ENCODE data around the gene C1orf52. TPM values are rescaled to one million over a fixed set of nuclear protein-coding genes. Genes with fewer than 3 reads are reported as not detected.

Gene C1orf52
- total RNA-seq (2016; rRNA removed; fragmentation: Illumina TruSeq; extraction: Trizol) (19.4 and 23.0 TPM in 2 replicates), polyA plus RNA-seq (2011; rRNA removed) (25.8 and 27.4 TPM in 2 replicates), polyA minus RNA-seq (2011; rRNA and poly(A)+ RNA removed; ENCODE audit: low replicate concordance) (8.4 and 10.7 TPM in 2 replicates), Bru-seq, nascent RNA (percentile 91 among the genes with signal in this experiment), BruChase-seq, experiment 1, labeled RNA remaining after a 6-hour chase (percentile 86 among the genes with signal in this experiment), BruChase-seq, experiment 2, labeled RNA remaining after a 2-hour chase (percentile 85 among the genes with signal in this experiment)
- 3.1 and 4.1 TPM in 2 replicates for total RNA-seq (2016; cell fraction: cytosol; rRNA removed; fragmentation: Illumina TruSeq; extraction: Trizol; ENCODE audit: low read depth)
- total RNA-seq (2016; cell fraction: insoluble cytoplasmic fraction; rRNA removed; fragmentation: Illumina TruSeq; extraction: Trizol), result 17.6 and 28.5 TPM in 2 replicates
- 12.6 and 13.8 TPM in 2 replicates for total RNA-seq (2016; cell fraction: membrane; rRNA removed; fragmentation: Illumina TruSeq; extraction: Trizol)
- 11.1 and 11.5 TPM in 2 replicates for total RNA-seq (2016; cell fraction: nucleus; rRNA removed; fragmentation: Illumina TruSeq; extraction: Trizol)
- polyA plus RNA-seq (2011; cell fraction: cytosol; rRNA removed), result 13.2 and 20.6 TPM in 2 replicates
- polyA plus RNA-seq (2011; cell fraction: nucleus; rRNA removed), result 27.9 and 30.9 TPM in 2 replicates
- polyA plus RNA-seq (2012), result 19.6 and 23.2 TPM in 2 replicates
- polyA plus RNA-seq (2016; cell fraction: cytosol; fragmentation: Illumina TruSeq; extraction: Trizol; ENCODE audit: low read depth), result 5.2 and 6.2 TPM in 2 replicates
- polyA plus RNA-seq (2016; cell fraction: insoluble cytoplasmic fraction; fragmentation: Illumina TruSeq; extraction: Trizol; ENCODE audit: low read depth), result 34.5 and 38.9 TPM in 2 replicates
- polyA plus RNA-seq (2016; cell fraction: membrane; fragmentation: Illumina TruSeq; extraction: Trizol; ENCODE audit: low read depth), result 11.3 and 11.5 TPM in 2 replicates
- polyA plus RNA-seq (2016; cell fraction: nucleus; fragmentation: Illumina TruSeq; extraction: Trizol; ENCODE audit: insufficient read depth, low read depth), result 23.9 and 25.0 TPM in 2 replicates
- polyA minus RNA-seq (2011; cell fraction: cytosol; rRNA and poly(A)+ RNA removed), result 8.9 and 9.1 TPM in 2 replicates
- 16.0 and 16.9 TPM in 2 replicates for polyA minus RNA-seq (2011; cell fraction: nucleus; rRNA and poly(A)+ RNA removed)
- long read RNA-seq, experiment 1, transcript C1orf52-201 (4 exons, 3,391 nt), result minor isoform, 10 of 30 reads
- long read RNA-seq, experiment 1, transcript C1orf52-203 (3 exons, 1,219 nt), result major isoform, 20 of 30 reads
- long read RNA-seq, experiment 1, partial matches to known transcripts, result 0 of 30 reads
- long read RNA-seq, experiment 1, other reads (novel, unspliced or antisense), result 0 of 30 reads
- long read RNA-seq, experiment 2, transcript C1orf52-201 (4 exons, 3,391 nt), result major isoform, 6 of 24 reads
- long read RNA-seq, experiment 2, partial matches to known transcripts, result 3 of 24 reads
- long read RNA-seq, experiment 2, other reads (novel, unspliced or antisense), result 11 of 24 reads

DNA sequence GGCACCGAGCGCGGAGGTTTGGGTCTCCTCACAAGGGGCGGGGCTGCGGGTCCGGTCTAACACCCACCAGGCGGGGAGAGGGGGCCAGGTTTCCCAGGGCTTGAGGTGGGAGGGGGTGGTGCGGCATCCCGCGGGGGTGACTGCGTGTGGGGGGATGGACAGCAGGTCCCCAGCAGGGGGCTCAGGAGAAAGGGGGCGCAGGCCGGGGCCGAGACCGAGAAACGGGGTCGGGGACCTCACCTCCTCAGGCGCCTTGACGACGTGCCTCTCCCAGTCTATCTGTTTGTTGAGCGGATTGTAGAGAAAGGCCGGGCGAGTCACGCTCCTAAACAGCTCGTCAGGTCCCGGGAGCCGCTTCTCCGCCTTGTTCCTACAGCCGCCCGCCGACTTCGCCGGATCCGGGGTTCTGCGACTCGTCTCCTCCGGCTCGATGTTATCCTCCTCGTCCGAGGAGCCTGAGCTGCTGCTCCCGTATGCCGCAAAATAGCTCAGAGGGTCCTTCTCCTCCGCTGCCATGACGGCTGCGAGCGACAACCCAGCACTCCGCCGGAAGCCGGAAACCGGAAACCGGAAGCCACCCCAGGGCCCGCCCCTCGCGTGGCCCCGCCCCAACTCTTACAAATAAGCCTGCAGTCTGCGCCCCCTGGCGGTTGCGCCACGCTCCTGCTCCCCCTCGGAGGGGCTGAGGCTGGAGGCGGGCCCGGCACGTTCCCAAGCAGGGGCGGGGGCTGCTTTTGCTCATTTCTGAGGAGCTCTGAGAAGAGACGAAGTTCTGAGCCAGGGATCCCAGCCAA is at the start of gene C1orf52:
C1orf52 (minus strand) TSS at position 545 of the 794 bp plus-strand sequence; CDS start at position 516, 29 bp downstream.
- Histone ChIP-seq H3K79me2 (ENCODE audit: insufficient read depth, low read length) (peaks cover 16% of the 10 kb centered on the region), H3K27ac (ENCODE audit: extremely low read length, insufficient read depth, low read length) (peak within 1 kb of the TSS; percentile 73), H3K4me2 (ENCODE audit: low read depth, low read length) (peak within 1 kb of the TSS; percentile 88), H3K27me3 (ENCODE audit: control insufficient read depth in 1 of 2, insufficient read depth in 2 of 2, low read length in 2 of 2) (no peaks in the 10 kb centered on the region; a peak in 1 of 5 replicates), H3K9me3 (ENCODE audit: low read length) (no peaks in the 10 kb centered on the region), H3K4me1 (ENCODE audit: insufficient read depth, low read length) (peaks cover 40% of the 10 kb centered on the region), H3K9ac (ENCODE audit: insufficient read depth, low read depth, low read length) (peak within 1 kb of the TSS; percentile 93), H4K20me1 (ENCODE audit: insufficient read depth, low read length) (peaks cover 9% of the 10 kb centered on the region), H3K4me3 (replicated peaks in 1 of 3; ENCODE audit: insufficient read depth in 1 of 3, low read depth in 2 of 3, low read length in 3 of 3) (peak within 1 kb of the TSS; percentile 93 to 100 (median 99)), H2AFZ (ENCODE audit: low read length) (peak within 1 kb of the TSS; percentile 89), H3K36me3 (replicated peaks in 1 of 2; ENCODE audit: control insufficient read depth in 1 of 2, insufficient read depth in 2 of 2, low read length in 2 of 2) (peaks cover 0 to 11% of the 10 kb centered on the region in 2 experiments; a peak in 3 of 5 replicates)
- FAIRE-seq, result peak; percentile 43
- in situ Hi-C loops (cut with HindIII; ENCODE audit: extremely low pct_ligation_motif_present, low pct_unique_long_range_greater_than_20kb), result loop anchor here (5.0 kb wide), 1 partner anchor 317 kb away; no protein-coding TSS in a partner anchor
- peak; percentile 97 for ATAC-seq
- WGBS (ENCODE audit: low lambda C conversion rate), result 0% methylated on average over 4 of the region's 65 CpGs
- DNase-seq (ENCODE audit: low spot score), result peak; percentile 78
- BruUV-seq (replicated peaks), result TSS peak; percentile 54
- intact Hi-C loops (cut with micrococcal nuclease; ENCODE audit: unreplicated experiment), result loop anchor here (1.0 to 2.0 kb wide), 3 partner anchors 59 to 314 kb away; partner anchors contain the start of gene SYDE2
- ChIA-PET POLR2A (interaction anchor here (0.6 to 3.7 kb wide), 7 partner anchors 17 to 449 kb away, joined by 3 to 37 read pairs (median 3); partner anchors contain the start of genes BCL10 and ZNHIT6), CTCF (ENCODE audit: low intra/inter-chr PET ratio, low total read pairs) (interaction anchor here (1.0 to 2.6 kb wide), 2 partner anchors 150 to 314 kb away, joined by 4 to 24 read pairs; no protein-coding TSS in a partner anchor)
- TF ChIP-seq, protein P1, sequence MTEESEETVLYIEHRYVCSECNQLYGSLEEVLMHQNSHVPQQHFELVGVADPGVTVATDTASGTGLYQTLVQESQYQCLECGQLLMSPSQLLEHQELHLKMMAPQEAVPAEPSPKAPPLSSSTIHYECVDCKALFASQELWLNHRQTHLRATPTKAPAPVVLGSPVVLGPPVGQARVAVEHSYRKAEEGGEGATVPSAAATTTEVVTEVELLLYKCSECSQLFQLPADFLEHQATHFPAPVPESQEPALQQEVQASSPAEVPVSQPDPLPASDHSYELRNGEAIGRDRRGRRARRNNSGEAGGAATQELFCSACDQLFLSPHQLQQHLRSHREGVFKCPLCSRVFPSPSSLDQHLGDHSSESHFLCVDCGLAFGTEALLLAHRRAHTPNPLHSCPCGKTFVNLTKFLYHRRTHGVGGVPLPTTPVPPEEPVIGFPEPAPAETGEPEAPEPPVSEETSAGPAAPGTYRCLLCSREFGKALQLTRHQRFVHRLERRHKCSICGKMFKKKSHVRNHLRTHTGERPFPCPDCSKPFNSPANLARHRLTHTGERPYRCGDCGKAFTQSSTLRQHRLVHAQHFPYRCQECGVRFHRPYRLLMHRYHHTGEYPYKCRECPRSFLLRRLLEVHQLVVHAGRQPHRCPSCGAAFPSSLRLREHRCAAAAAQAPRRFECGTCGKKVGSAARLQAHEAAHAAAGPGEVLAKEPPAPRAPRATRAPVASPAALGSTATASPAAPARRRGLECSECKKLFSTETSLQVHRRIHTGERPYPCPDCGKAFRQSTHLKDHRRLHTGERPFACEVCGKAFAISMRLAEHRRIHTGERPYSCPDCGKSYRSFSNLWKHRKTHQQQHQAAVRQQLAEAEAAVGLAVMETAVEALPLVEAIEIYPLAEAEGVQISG (CRISPR knock-in tag; IDR thresholded peaks at IDR 0.05), result peak; percentile 92
- TF ChIP-seq ZNF10 (CRISPR knock-in tag; IDR thresholded peaks at IDR 0.05; ENCODE audit: borderline replicate concordance, low read depth) (no peak), KDM6A (CRISPR knock-in tag; IDR thresholded peaks at IDR 0.05; ENCODE audit: low read depth) (no peak), SALL1 (CRISPR knock-in tag; IDR thresholded peaks at IDR 0.05) (peak; percentile 76), ARNTL (CRISPR knock-in tag; IDR thresholded peaks at IDR 0.05) (no peak), ZNF891 (CRISPR knock-in tag; IDR thresholded peaks at IDR 0.05) (0 out of 2 replicates have a peak, but pooled peaks have one; percentile 34), ZNF652 (CRISPR knock-in tag; IDR thresholded peaks at IDR 0.05; ENCODE audit: borderline replicate concordance, low read depth) (no peak), ZNF264 (CRISPR knock-in tag; IDR thresholded peaks at IDR 0.05) (no peak), ZNF121 (CRISPR knock-in tag; IDR thresholded peaks at IDR 0.05) (no peak)
- TF ChIP-seq, protein P2, sequence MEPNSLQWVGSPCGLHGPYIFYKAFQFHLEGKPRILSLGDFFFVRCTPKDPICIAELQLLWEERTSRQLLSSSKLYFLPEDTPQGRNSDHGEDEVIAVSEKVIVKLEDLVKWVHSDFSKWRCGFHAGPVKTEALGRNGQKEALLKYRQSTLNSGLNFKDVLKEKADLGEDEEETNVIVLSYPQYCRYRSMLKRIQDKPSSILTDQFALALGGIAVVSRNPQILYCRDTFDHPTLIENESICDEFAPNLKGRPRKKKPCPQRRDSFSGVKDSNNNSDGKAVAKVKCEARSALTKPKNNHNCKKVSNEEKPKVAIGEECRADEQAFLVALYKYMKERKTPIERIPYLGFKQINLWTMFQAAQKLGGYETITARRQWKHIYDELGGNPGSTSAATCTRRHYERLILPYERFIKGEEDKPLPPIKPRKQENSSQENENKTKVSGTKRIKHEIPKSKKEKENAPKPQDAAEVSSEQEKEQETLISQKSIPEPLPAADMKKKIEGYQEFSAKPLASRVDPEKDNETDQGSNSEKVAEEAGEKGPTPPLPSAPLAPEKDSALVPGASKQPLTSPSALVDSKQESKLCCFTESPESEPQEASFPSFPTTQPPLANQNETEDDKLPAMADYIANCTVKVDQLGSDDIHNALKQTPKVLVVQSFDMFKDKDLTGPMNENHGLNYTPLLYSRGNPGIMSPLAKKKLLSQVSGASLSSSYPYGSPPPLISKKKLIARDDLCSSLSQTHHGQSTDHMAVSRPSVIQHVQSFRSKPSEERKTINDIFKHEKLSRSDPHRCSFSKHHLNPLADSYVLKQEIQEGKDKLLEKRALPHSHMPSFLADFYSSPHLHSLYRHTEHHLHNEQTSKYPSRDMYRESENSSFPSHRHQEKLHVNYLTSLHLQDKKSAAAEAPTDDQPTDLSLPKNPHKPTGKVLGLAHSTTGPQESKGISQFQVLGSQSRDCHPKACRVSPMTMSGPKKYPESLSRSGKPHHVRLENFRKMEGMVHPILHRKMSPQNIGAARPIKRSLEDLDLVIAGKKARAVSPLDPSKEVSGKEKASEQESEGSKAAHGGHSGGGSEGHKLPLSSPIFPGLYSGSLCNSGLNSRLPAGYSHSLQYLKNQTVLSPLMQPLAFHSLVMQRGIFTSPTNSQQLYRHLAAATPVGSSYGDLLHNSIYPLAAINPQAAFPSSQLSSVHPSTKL (CRISPR knock-in tag; IDR thresholded peaks at IDR 0.05), result peak; percentile 73

Data from HepG2 (cell line).